HEK293T (cell line): Measurements from ENCODE around the gene GPR68.
"Not testable (repeated sequence)": the region's sequence is repeated elsewhere in the genome, so short reads cannot be mapped to it uniquely, and the experiment has no call there.

Source experiments
- CTCF ChIA-PET: fragments of 350-600 bp; formaldehyde crosslinking; extraction: SDS; loops from one replicate; lab custom pipeline; 2021; ENCODE audit warnings: antibody characterized with exemption, inconsistent platforms; lab: Yijun Ruan, JAX
- POLR2A ChIA-PET: fragments of 350-600 bp; formaldehyde crosslinking; extraction: SDS; loops from one replicate; lab custom pipeline; 2020; ENCODE audit warnings: antibody characterized with exemption, inconsistent platforms; lab: Yijun Ruan, JAX
- DNase-seq: peaks from one replicate; pipeline ENCODE4 v3.0.0; 2012; ENCODE audit warnings: mixed read lengths; ENCODE audit errors: extremely low spot score
- ARNT ChIP-seq: fragments of 450-650 bp; IDR thresholded peaks from 2 replicates; pipeline ENCODE4 v1.6.1; 2017; ENCODE audit warnings: mild to moderate bottlenecking
- BHLHE40 ChIP-seq: fragments of 450-650 bp; IDR thresholded peaks from 2 replicates; pipeline ENCODE4 v1.6.1; 2016; ENCODE audit warnings: mild to moderate bottlenecking, moderate library complexity, borderline replicate concordance
- CTBP1 ChIP-seq: fragments of 450-650 bp; IDR thresholded peaks from 2 replicates; pipeline ENCODE4 v1.6.1; 2016; ENCODE audit warnings: borderline replicate concordance
- ELF4 ChIP-seq: fragments of 450-650 bp; IDR thresholded peaks from 2 replicates; pipeline ENCODE4 v1.6.1; 2017; ENCODE audit warnings: antibody characterized with exemption
- FOXA1 ChIP-seq: fragments of 450-650 bp; IDR thresholded peaks from 2 replicates; pipeline ENCODE4 v1.6.1; 2016; ENCODE audit warnings: mild to moderate bottlenecking
- FOXK2 ChIP-seq: fragments of 450-650 bp; IDR thresholded peaks from 2 replicates; pipeline ENCODE4 v1.6.1; 2016; ENCODE audit warnings: mild to moderate bottlenecking
- FOXM1 ChIP-seq: fragments of 450-650 bp; IDR thresholded peaks from 2 replicates; pipeline ENCODE4 v1.6.1; 2017; ENCODE audit warnings: mild to moderate bottlenecking, borderline replicate concordance
- HDGF ChIP-seq: fragments of 450-650 bp; IDR thresholded peaks from 2 replicates; pipeline ENCODE4 v1.6.1; 2017; ENCODE audit warnings: antibody characterized with exemption, borderline replicate concordance
- L3MBTL2 ChIP-seq: fragments of 450-650 bp; conservative IDR thresholded peaks from 2 replicates; pipeline ENCODE4 v1.6.1; 2016; ENCODE audit warnings: mild to moderate bottlenecking
- LEF1 ChIP-seq: fragments of 450-650 bp; IDR thresholded peaks from 2 replicates; pipeline ENCODE4 v1.6.1; 2017; ENCODE audit warnings: mild to moderate bottlenecking, borderline replicate concordance
- NFRKB ChIP-seq: fragments of 450-650 bp; IDR thresholded peaks from 2 replicates; pipeline ENCODE4 v1.6.1; 2016; ENCODE audit warnings: mild to moderate bottlenecking, moderate library complexity
- SP1 ChIP-seq: fragments of 450-650 bp; IDR thresholded peaks from 2 replicates; pipeline ENCODE4 v1.6.1; 2017
- SUZ12 ChIP-seq: fragments of 450-650 bp; IDR thresholded peaks from 2 replicates; pipeline ENCODE4 v1.6.1; 2016; ENCODE audit warnings: mild to moderate bottlenecking
- TARDBP ChIP-seq: fragments of 450-650 bp; IDR thresholded peaks from 2 replicates; pipeline ENCODE4 v1.6.1; 2016
- ZNF384 ChIP-seq: fragments of 450-650 bp; IDR thresholded peaks from 2 replicates; pipeline ENCODE4 v1.6.1; 2016
- TF ChIP-seq, protein P1 (sequence below): fragments of 450-650 bp; IDR thresholded peaks from 2 replicates; pipeline ENCODE4 v1.6.1; 2016

Gene GPR68

GRCh38 chr14:91271639-91272038 is 27.1 kb upstream of the GPR68 start:
- no peak for TF ChIP-seq ARNT
- no peak for TF ChIP-seq SUZ12
- no peak for TF ChIP-seq FOXK2
- no peak for TF ChIP-seq SP1
- no peak for TF ChIP-seq L3MBTL2
- TF ChIP-seq ELF4, result no peak
- TF ChIP-seq ZNF384, result no peak
- no peak for TF ChIP-seq FOXM1
- TF ChIP-seq CTBP1, result no peak
- no peak for TF ChIP-seq NFRKB
- no peak for TF ChIP-seq LEF1
- TF ChIP-seq TARDBP, result no peak
- TF ChIP-seq BHLHE40, result no peak
- no peak for TF ChIP-seq HDGF
- TF ChIP-seq FOXA1, result no peak
- TF ChIP-seq, protein P1, sequence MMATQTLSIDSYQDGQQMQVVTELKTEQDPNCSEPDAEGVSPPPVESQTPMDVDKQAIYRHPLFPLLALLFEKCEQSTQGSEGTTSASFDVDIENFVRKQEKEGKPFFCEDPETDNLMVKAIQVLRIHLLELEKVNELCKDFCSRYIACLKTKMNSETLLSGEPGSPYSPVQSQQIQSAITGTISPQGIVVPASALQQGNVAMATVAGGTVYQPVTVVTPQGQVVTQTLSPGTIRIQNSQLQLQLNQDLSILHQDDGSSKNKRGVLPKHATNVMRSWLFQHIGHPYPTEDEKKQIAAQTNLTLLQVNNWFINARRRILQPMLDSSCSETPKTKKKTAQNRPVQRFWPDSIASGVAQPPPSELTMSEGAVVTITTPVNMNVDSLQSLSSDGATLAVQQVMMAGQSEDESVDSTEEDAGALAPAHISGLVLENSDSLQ, result no peak
- ChIA-PET POLR2A (no interaction called here), CTCF (interaction anchor here (0.6 kb wide), 1 partner anchor 19 kb away, joined by 4 read pairs; no protein-coding TSS in a partner anchor)
- DNase-seq, result no peak

GRCh38 chr14:91270619-91271018 is 26.1 kb upstream of the GPR68 start:
- no peak for TF ChIP-seq NFRKB
- TF ChIP-seq HDGF, result no peak
- CTCF ChIA-PET, result no interaction called here
- POLR2A ChIA-PET, result no interaction called here
- DNase-seq, result no peak

DNA sequence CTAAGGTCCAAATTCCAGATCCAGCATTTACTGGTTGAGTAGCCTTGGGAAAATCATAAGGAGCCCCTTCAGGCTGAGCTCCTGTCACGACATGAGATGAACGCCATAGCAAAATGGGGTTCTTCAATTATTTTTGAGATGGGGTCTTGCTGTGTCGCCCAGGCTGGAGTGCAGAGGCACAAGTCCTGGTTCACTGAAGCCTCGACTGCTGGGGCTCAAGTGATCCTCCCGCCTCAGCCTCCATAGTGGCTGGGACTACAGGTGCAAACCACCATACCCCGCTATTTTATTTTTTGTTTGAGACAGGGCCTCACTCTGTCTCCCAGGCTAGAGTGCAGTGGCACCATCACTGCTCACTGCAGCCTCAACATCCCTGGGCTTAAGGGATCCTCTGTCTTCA is 25.7 kb upstream of the GPR68 start:
- ChIA-PET CTCF (no interaction called here), POLR2A (no interaction called here)
- TF ChIP-seq SUZ12 (no peak), SP1 (no peak), FOXK2 (no peak), CTBP1 (no peak), L3MBTL2 (no peak), ZNF384 (no peak), ARNT (no peak), BHLHE40 (no peak), FOXA1 (no peak), LEF1 (no peak), HDGF (no peak)
- no peak for DNase-seq

DNA sequence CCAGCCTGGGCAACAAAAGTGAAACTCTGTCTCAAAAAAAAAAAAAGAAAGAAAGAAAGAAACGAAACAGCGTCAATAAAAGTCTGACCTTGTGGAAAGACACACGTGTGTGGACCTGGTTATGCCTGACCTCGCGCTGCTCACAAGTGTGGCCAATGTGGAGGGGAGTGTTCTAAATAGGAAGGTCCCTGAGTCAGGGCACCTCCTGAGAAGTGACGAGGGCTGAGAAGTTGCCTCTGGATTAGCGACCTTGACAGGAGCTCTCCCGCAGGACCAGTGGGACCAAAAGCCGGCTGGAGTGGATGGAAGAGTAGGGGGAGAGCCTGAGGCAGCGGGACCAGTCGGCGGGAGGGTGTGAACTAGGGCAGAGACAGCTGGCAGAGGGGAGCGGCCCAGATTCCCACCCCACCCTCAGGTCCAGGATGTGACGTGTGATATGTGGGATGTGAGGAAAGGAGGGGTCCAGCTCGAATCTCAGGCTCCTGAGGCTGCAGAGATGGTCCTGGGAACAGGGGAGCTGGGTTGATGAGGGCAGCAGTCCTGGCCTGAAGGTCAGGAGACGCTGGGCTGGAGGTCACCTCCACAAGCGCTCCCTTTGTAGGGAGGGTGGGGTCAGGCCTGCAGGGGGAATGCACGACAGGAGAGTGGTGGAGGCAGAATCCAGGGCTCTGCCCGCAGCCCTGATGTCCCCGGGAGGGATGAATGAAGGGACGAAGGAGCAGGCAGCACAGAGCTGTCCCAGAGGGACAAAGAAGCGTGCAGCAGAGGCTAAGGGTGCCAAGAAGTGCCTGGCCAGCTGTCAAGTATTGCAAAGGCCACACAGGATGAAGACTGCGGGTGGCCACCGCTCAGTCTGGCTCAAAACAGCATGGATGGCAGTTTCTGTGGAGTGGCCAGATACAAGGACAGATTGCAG is 24.8 kb upstream of the GPR68 start:
- ChIA-PET CTCF (no interaction called here), POLR2A (no interaction called here)
- DNase-seq, result no peak
- TF ChIP-seq FOXA1, result no peak
- TF ChIP-seq ZNF384, result no peak
- TF ChIP-seq FOXK2, result no peak

DNA sequence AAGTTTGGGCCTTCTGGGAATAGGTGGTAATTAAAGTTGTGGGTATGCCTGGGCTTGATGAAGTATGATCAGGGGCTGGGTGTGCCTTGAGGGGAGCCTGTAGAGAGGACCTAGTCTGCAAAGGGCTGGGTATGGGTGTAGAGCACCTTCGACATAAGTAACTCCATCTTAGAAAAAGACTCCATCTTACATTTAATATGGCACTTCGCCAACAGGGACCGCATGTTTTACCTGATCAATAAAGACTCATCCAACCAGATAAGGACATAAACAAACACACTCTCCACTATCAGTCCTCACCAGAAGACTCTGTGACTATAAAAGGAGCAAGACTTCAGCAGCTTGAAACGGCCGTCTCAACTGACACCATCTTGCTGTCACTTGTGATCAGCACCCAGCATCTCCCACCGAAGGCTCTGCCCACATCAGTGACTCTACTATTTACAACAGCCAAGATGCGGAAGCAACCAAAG is 23.5 kb upstream of the GPR68 start:
- TF ChIP-seq ARNT (no peak), NFRKB (no peak), HDGF (no peak), TARDBP (no peak), SP1 (no peak), FOXM1 (no peak)
- ChIA-PET POLR2A (no interaction called here), CTCF (no interaction called here)
- no peak for DNase-seq

GRCh38 chr14:91266276-91266675 is 21.8 kb upstream of the GPR68 start:
- CTCF ChIA-PET, POLR2A ChIA-PET, DNase-seq: not testable (repeated sequence)

- TF ChIP-seq ARNT, result no peak
- TF ChIP-seq ZNF384, result no peak
- no peak for TF ChIP-seq SP1
- TF ChIP-seq ELF4, result no peak
- TF ChIP-seq CTBP1, result no peak
- TF ChIP-seq LEF1, result no peak
- no peak for TF ChIP-seq NFRKB
- TF ChIP-seq BHLHE40, result no peak
- POLR2A ChIA-PET, result no interaction called here
- DNase-seq, result no peak
- CTCF ChIA-PET, result no interaction called here
These were observed 20.9 kb upstream of the GPR68 start for GRCh38 chr14:91265404-91265803.

DNA sequence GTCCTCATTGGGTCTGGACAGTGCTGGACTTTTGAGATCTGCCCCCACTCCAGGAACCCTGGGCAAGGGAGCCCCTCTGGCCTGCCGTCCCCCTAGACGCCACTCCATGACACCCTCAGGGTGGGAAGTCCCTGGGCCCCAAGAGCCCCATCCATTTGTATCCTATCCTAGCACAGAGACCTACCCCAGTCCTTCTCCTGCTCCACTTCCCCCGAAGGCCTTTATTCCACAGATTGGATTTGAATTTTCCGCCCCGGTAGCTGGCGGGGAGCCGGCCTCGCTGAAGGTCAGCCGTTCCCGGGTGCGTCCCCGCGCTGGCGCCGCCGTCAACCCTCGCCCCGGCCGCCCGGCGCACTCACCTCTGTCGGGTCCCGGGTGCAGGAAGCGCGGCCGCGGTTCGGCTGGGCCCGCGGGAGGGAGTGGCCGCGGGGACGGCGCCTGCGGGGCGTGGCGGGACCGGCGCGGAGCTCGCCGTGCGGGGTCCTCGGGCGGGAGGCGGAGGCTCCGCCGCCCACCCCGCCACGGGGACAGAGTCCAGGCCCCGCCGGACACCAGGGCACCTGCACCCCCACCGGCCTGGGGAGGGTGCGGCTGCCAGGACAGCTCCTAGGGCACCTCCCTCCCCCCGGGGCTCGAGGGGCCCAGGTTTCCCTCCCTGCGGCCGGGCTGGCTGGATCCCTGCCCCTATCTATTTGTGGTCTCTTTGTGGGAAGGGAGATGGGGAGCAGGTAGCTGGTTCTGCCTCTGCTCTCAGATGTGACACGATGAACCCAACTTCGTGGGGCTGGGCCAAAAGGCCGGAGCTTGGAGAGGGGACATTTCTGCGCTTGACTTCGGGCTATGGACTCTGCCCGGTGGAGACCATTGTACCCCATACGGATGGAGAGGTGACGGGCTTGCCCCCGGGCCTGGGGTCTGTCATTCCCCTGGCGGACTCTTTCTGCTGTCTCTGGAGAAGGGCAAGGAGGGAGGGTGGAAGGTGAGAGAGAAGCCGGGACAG is 19.9 kb upstream of the GPR68 start:
- ChIA-PET CTCF (no interaction called here), POLR2A (no interaction called here)
- DNase-seq, result no peak
- TF ChIP-seq LEF1, result no peak
- TF ChIP-seq L3MBTL2, result no peak
- TF ChIP-seq TARDBP, result no peak
- TF ChIP-seq SUZ12, result no peak
- TF ChIP-seq CTBP1, result no peak
- TF ChIP-seq FOXM1, result no peak
- no peak for TF ChIP-seq NFRKB
